Tibial nerve (tissue), 4 donors: Measurements from ENCODE around the gene GINS2.

ENCODE experiments used
- CTCF ChIP-seq, 5 experiments: fragments of 200-600 bp in 3 of 5; fragments of 450-650 bp in 2 of 5; sonication (generic) in 3 of 5; IDR thresholded peaks; one replicate each; pipeline ENCODE4 v1.5.1; 2016 to 2019; ENCODE audit warnings: antibody characterized with exemption in 5 of 5, mild to moderate bottlenecking in 3 of 5, moderate library complexity in 2 of 5
- EP300 ChIP-seq, 2 donors: sonication (generic); formaldehyde crosslinking; IDR thresholded peaks; one replicate each; pipeline ENCODE4 v1.6.1; 2017; ENCODE audit warnings: antibody characterized with exemption in 2 of 2, mild to moderate bottlenecking in 1 of 2
- POLR2A ChIP-seq, 2 donors: fragments of 450-650 bp; IDR thresholded peaks; one replicate each; pipeline ENCODE4 v1.6.1; 2017; ENCODE audit warnings: antibody characterized with exemption in 2 of 2, mild to moderate bottlenecking in 2 of 2, moderate library complexity in 2 of 2

DNA sequence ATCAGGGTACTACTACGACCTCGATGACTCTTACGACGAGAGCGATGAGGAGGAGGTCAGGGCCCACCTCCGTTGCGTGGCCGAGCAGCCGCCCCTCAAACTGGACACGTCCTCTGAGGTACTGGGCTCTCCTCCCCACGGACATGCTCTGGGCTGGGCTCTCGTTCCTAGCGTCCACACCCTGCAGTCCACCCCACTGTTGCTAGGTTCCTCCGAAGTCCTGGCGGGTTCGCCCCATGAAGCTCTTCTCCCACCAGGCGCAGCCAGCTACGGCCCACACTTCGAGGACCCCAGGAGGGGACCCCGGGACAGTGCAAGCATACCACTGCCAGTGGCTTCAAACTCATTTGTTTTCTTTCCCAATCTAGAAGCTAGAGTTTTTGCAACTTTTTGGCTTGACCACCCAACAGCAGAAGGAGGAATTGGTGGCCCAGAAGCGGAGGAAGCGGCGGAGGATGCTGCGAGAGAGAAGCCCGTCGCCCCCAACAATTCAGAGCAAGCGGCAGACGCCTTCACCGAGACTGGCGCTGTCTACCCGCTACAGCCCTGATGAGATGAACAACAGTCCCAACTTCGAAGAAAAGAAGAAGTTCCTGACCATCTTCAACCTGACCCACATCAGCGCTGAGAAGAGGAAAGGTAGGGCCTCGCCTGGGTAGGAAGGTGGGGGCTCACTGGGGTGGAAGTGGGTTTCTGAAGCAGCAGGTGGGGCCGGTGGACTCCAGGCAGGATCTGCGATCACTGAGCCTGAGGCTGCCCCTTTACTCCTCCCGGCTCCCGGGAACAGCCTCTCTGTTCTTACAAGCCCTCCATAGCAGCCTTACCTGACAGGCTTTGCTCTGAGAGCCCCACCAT lies 25.6 kb downstream of the GINS2 start:
- TF ChIP-seq CTCF (IDR thresholded peaks at IDR 0.05) (no peak), EP300 (IDR thresholded peaks at IDR 0.05) (no peak), POLR2A (IDR thresholded peaks at IDR 0.05) (no peak)
